Aorta (tissue), 5 donors: ENCODE measurements around the gene NISCH. TPM values are rescaled to one million over a fixed set of nuclear protein-coding genes. Genes with fewer than 3 reads are reported as not detected.
A peak's percentile ranks its signal among the peaks of the same experiment; 100 is the strongest.

Source experiments
- ATAC-seq: fragments of 200-7000 bp; cut with Tn5 transposase; one replicate; pipeline ENCODE4 v1.9.1; 2022; ENCODE audit warnings: moderate library complexity; ENCODE audit not compliant: low FRiP score
- DNase-seq, 2 donors: peaks; one replicate each; pipeline ENCODE4 v3.0.0-alpha.2; 2020
- H3K27ac ChIP-seq, 2 donors: one replicate each; pipeline ENCODE4 v1.5.1; 2013; ENCODE audit warnings: low read length in 2 of 2, mild to moderate bottlenecking in 2 of 2, moderate library complexity in 2 of 2, control low read depth in 1 of 2, inconsistent platforms in 1 of 2, low read depth in 1 of 2
- H3K27me3 ChIP-seq, 2 donors: one replicate each; pipeline ENCODE4 v1.6.1; 2013; ENCODE audit warnings: control low read depth in 1 of 2, low read length in 1 of 2, mild to moderate bottlenecking in 1 of 2, moderate library complexity in 1 of 2; ENCODE audit not compliant: insufficient read depth in 2 of 2, control insufficient read depth in 1 of 2
- H3K36me3 ChIP-seq, 2 donors: one replicate each; pipeline ENCODE4 v1.6.1; 2013; ENCODE audit warnings: control low read depth in 1 of 2, low read length in 1 of 2, mild to moderate bottlenecking in 1 of 2; ENCODE audit not compliant: insufficient read depth in 2 of 2, control insufficient read depth in 1 of 2
- H3K4me1 ChIP-seq, 2 donors: one replicate each; pipeline ENCODE4 v1.6.1; 2013; ENCODE audit warnings: low read length in 2 of 2, control low read depth in 1 of 2, mild to moderate bottlenecking in 1 of 2, moderate library complexity in 1 of 2; ENCODE audit not compliant: insufficient read depth in 2 of 2, control insufficient read depth in 1 of 2
- H3K4me3 ChIP-seq, 2 donors: one replicate each; pipeline ENCODE4 v1.5.1; 2013; ENCODE audit warnings: low read length in 2 of 2, control low read depth in 1 of 2, mild to moderate bottlenecking in 1 of 2
- H3K9me3 ChIP-seq: one replicate; pipeline ENCODE4 v1.6.1; 2013; ENCODE audit warnings: mild to moderate bottlenecking, low read length; ENCODE audit not compliant: control insufficient read depth
- WGBS, 2 donors: extraction: QIAGEN DNeasy Blood & Tissue Kit; methylation state at CpG; one replicate each; pipeline ENCODE4 v1.1.7; 2013; 5-methylcytosine and 5-hydroxymethylcytosine counted together
- intact Hi-C, 2 donors: fragments of 100-400 bp; cut with DNase I; formaldehyde crosslinking; loops; one replicate each; pipeline versions ENCODE4 v1.14.2 to v1.15.0; 2022
- polyA plus RNA-seq, 2 donors: library from polyadenylated mRNA; stranded (reverse); fragments of 200-250 nt; gene quantifications; one replicate each; pipeline ENCODE4 v1.2.3, GENCODE V29; 2013
- total RNA-seq, 2 donors: library from RNA; stranded (reverse); fragmentation: NEBNext Ultra II Directional; extraction: Animal tissue kit (Norgen Biotek cat#: 25700); gene quantifications; one replicate each; pipeline ENCODE4 v1.2.1, GENCODE V29; 2021
- donor health status: healthy with polysubstance abuse.
- donor health status: Bipolar disorder and iron deficiency.
- donor health status: DM: no; HTN: no; CAD: no.
- donor health status: DM: no; HTN: no; CAD: no.
- donor health status: DM: yes; HTN: yes; CAD: no.

The NISCH gene
- total and polyA plus RNA-seq, 4 donors, result 13.3 to 157 (median 101) TPM

- intact Hi-C loops, result loop anchor here in 1 of 2 donors (5.0 kb wide), 1 partner anchor 61 kb away; no protein-coding TSS in a partner anchor
- 3 to 4% methylated on average over 57 to 78 of the region's 78 CpGs for WGBS, 2 donors
- H3K4me3 ChIP-seq, result peak overlapping the region in 1 of 2 donors; percentile 39
- DNase-seq (peak; percentile 60 to 84), ATAC-seq (no peak)
- no peaks in the 10 kb centered on the region for H3K9me3 ChIP-seq
- no peak overlapping the region for H3K27ac ChIP-seq
- H3K4me1 ChIP-seq, result peaks cover 0 to 3% of the 10 kb centered on the region in 2 donors
- H3K36me3 ChIP-seq, result no peaks in the 10 kb centered on the region
- H3K27me3 ChIP-seq, result no peaks in the 10 kb centered on the region
These were observed 77.6 kb downstream of the NISCH start for GRCh38 chr3:52532838-52533622.

- DNase-seq (peak; percentile 79 to 89), ATAC-seq (peak; percentile 47)
- no peak within 1 kb of the TSS for H3K27ac ChIP-seq
- H3K27me3 ChIP-seq, result no peaks in the 10 kb centered on the region
- H3K4me3 ChIP-seq, result peak within 1 kb of the TSS; percentile 39 to 50
- peaks cover 0 to 4% of the 10 kb centered on the region in 2 donors for H3K4me1 ChIP-seq
- intact Hi-C loops, result loop anchor here in 1 of 2 donors (5.0 kb wide), 1 partner anchor 61 kb away; no protein-coding TSS in a partner anchor
- no peaks in the 10 kb centered on the region for H3K9me3 ChIP-seq
- no peaks in the 10 kb centered on the region for H3K36me3 ChIP-seq
- WGBS, 2 donors, result 1 to 2% methylated on average over 29 to 91 of the region's 91 CpGs
These were observed 78.3 kb downstream of the NISCH start, which contains the start of gene NT5DC2 for GRCh38 chr3:52533623-52534280. Gene NT5DC2 (minus strand): TSS chr3:52533857. CDS start chr3:52533737, 120 bp downstream.

- Histone ChIP-seq H3K27ac (no peak overlapping the region), H3K4me3 (peak overlapping the region; percentile 39 to 50), H3K27me3 (no peaks in the 10 kb centered on the region), H3K9me3 (no peaks in the 10 kb centered on the region), H3K36me3 (no peaks in the 10 kb centered on the region), H3K4me1 (peaks cover 0 to 7% of the 10 kb centered on the region in 2 donors)
- WGBS, 2 donors, result 33 to 42% methylated on average over 55 to 57 of the region's 57 CpGs
- intact Hi-C loops, result loop anchor here in 1 of 2 donors (5.0 kb wide), 2 partner anchors 62 to 77 kb away; partner anchors contain the start of gene NISCH
- ATAC-seq (no peak), DNase-seq (peak; percentile 56 to 81)
These were observed 79.1 kb downstream of the NISCH start for GRCh38 chr3:52534281-52535183.

GRCh38 chr3:52535411-52536111, 80.2 kb downstream of the NISCH start:
- intact Hi-C loops, result loop anchor here in 1 of 2 donors (5.0 kb wide), 1 partner anchor 78 kb away; the partner anchor contains the start of gene NISCH
- H3K4me1 ChIP-seq, result peaks cover 0 to 7% of the 10 kb centered on the region in 2 donors
- ATAC-seq, result no peak

GRCh38 chr3:52536112-52536368, 80.6 kb downstream of the NISCH start:
- no peak for DNase-seq
- ATAC-seq, result no peak
- Histone ChIP-seq H3K9me3 (no peaks in the 10 kb centered on the region), H3K36me3 (peaks cover 0 to 2% of the 10 kb centered on the region in 2 donors), H3K4me3 (no peak overlapping the region), H3K4me1 (peaks cover 0 to 7% of the 10 kb centered on the region in 2 donors), H3K27ac (no peak overlapping the region), H3K27me3 (no peaks in the 10 kb centered on the region)
- 13% methylated on average over 9 of the region's 9 CpGs for WGBS, 2 donors
- intact Hi-C loops, result loop anchor here in 1 of 2 donors (5.0 kb wide), 1 partner anchor 79 kb away; the partner anchor contains the start of gene NISCH

More at GRCh38 chr3:52535411-52536111, 80.2 kb downstream of the NISCH start:
- WGBS, 2 donors, result 92 to 93% methylated on average over 19 of the region's 19 CpGs
- DNase-seq, result peak in 1 of 2 donors; percentile 64
- Histone ChIP-seq H3K27ac (no peak overlapping the region), H3K27me3 (no peaks in the 10 kb centered on the region), H3K36me3 (no peaks in the 10 kb centered on the region), H3K9me3 (no peaks in the 10 kb centered on the region), H3K4me3 (no peak overlapping the region)

GRCh38 chr3:52536369-52537164, 81.2 kb downstream of the NISCH start, which contains the start of gene UQCC5:
Gene UQCC5 (plus strand): TSS chr3:52536605. CDS start chr3:52536756, 151 bp downstream.
- DNase-seq, result peak; percentile 99
- intact Hi-C loops, result loop anchor here in 1 of 2 donors (5.0 kb wide), 1 partner anchor 79 kb away; the partner anchor contains the start of gene NISCH
- Histone ChIP-seq H3K36me3 (peaks cover 0 to 2% of the 10 kb centered on the region in 2 donors), H3K27ac (peak within 1 kb of the TSS; percentile 23 to 68), H3K27me3 (no peaks in the 10 kb centered on the region), H3K4me1 (peaks cover 0 to 7% of the 10 kb centered on the region in 2 donors), H3K9me3 (no peaks in the 10 kb centered on the region), H3K4me3 (peak within 1 kb of the TSS; percentile 38 to 44)
- 0 to 1% methylated on average over 64 to 65 of the region's 65 CpGs for WGBS, 2 donors
- peak; percentile 97 for ATAC-seq

- Histone ChIP-seq H3K9me3 (no peaks in the 10 kb centered on the region), H3K4me1 (peaks cover 0 to 7% of the 10 kb centered on the region in 2 donors), H3K27ac (peak overlapping the region in 1 of 2 donors; percentile 68), H3K4me3 (peak overlapping the region; percentile 38 to 44), H3K36me3 (peaks cover 0 to 2% of the 10 kb centered on the region in 2 donors), H3K27me3 (no peaks in the 10 kb centered on the region)
- DNase-seq (no peak), ATAC-seq (no peak)
- 1 to 3% methylated on average over 6 of the region's 6 CpGs for WGBS, 2 donors
- intact Hi-C loops, result loop anchor here in 1 of 2 donors (5.0 kb wide), 1 partner anchor 80 kb away; the partner anchor contains the start of gene NISCH
These were observed 81.8 kb downstream of the NISCH start for GRCh38 chr3:52537165-52537620.
